Measurements from ENCODE around the gene PRR14. TPM values are rescaled to one million over a fixed set of nuclear protein-coding genes. Genes with fewer than 3 reads are reported as not detected.
"Not testable (repeated sequence)": the region's sequence is repeated elsewhere in the genome, so short reads cannot be mapped to it uniquely, and the experiment has no call there.

PRR14 gene
- total RNA-seq, 1 experiment from 2014 or later = 17.4 TPM

- Histone ChIP-seq H3K4me2 (ENCODE audit: low read depth, low read length, poor library complexity, severe bottlenecking) (peak overlapping the region; percentile 75), H2AFZ (ENCODE audit: low read length) (peak overlapping the region; percentile 22; the same call in 1 of the 2 replicates), H3K9me2 (replicated peaks; ENCODE audit: insufficient read depth, low read length) (no peaks in the 10 kb centered on the region), H3K9me3 (ENCODE audit: low read length) (no peaks in the 10 kb centered on the region; the same call in 1 of the 2 replicates), H3K9ac (ENCODE audit: low read length) (peak overlapping the region; percentile 56), H3K27ac (ENCODE audit: low read length) (peak overlapping the region; percentile 91), H3K4me1 (ENCODE audit: low read length) (peaks cover 45% of the 10 kb centered on the region), H3K79me2 (ENCODE audit: low read length) (no peaks in the 10 kb centered on the region), H3K4me3 (ENCODE audit: low read length) (peak overlapping the region; percentile 60), H3K27me3 (ENCODE audit: low read length) (no peaks in the 10 kb centered on the region), H3K36me3 (ENCODE audit: insufficient read depth, low read length) (no peaks in the 10 kb centered on the region), H4K20me1 (ENCODE audit: insufficient read depth, low read depth, low read length) (no peaks in the 10 kb centered on the region)
- peak; percentile 88 for DNase-seq
Observed at GRCh38 chr16:30622455-30623032, 28.2 kb upstream of the PRR14 start.

GRCh38 chr16:30623536-30624283 lies 27.1 kb upstream of the PRR14 start:
- Histone ChIP-seq H3K4me3 (ENCODE audit: low read length) (no peak overlapping the region), H3K9me3 (ENCODE audit: low read length) (no peaks in the 10 kb centered on the region; the same call in 1 of the 2 replicates), H4K20me1 (ENCODE audit: insufficient read depth, low read depth, low read length) (no peaks in the 10 kb centered on the region), H3K36me3 (ENCODE audit: insufficient read depth, low read length) (no peaks in the 10 kb centered on the region), H3K9me2 (replicated peaks; ENCODE audit: insufficient read depth, low read length) (no peaks in the 10 kb centered on the region), H3K27ac (ENCODE audit: low read length) (peak overlapping the region; percentile 91), H3K4me1 (ENCODE audit: low read length) (peaks cover 48% of the 10 kb centered on the region), H3K27me3 (ENCODE audit: low read length) (no peaks in the 10 kb centered on the region), H3K79me2 (ENCODE audit: low read length) (no peaks in the 10 kb centered on the region), H3K4me2 (ENCODE audit: low read depth, low read length, poor library complexity, severe bottlenecking) (no peak overlapping the region), H2AFZ (ENCODE audit: low read length) (peak overlapping the region; percentile 38), H3K9ac (ENCODE audit: low read length) (no peak overlapping the region)
- DNase-seq = no peak

- no peak overlapping the region for H3K4me3 ChIP-seq (ENCODE audit: low read length)
- H2AFZ ChIP-seq (ENCODE audit: low read length) = no peak overlapping the region
- H3K79me2 ChIP-seq (ENCODE audit: low read length) = no peaks in the 10 kb centered on the region
- no peak overlapping the region for H3K9ac ChIP-seq (ENCODE audit: low read length)
- no peaks in the 10 kb centered on the region for H3K9me2 ChIP-seq (replicated peaks; ENCODE audit: insufficient read depth, low read length)
- H4K20me1 ChIP-seq (ENCODE audit: insufficient read depth, low read depth, low read length) = no peaks in the 10 kb centered on the region
- H3K4me1 ChIP-seq (ENCODE audit: low read length) = peaks cover 36% of the 10 kb centered on the region
- H3K36me3 ChIP-seq (ENCODE audit: insufficient read depth, low read length) = no peaks in the 10 kb centered on the region
- no peaks in the 10 kb centered on the region for H3K27me3 ChIP-seq (ENCODE audit: low read length)
- H3K4me2 ChIP-seq (ENCODE audit: low read depth, low read length, poor library complexity, severe bottlenecking) = no peak overlapping the region
- no peaks in the 10 kb centered on the region; the same call in 1 of the 2 replicates for H3K9me3 ChIP-seq (ENCODE audit: low read length)
- H3K27ac ChIP-seq (ENCODE audit: low read length) = no peak overlapping the region
- no peak for DNase-seq
Observed at GRCh38 chr16:30626236-30626635, 24.5 kb upstream of the PRR14 start.

GRCh38 chr16:30628628-30629540 lies 21.9 kb upstream of the PRR14 start:
- Histone ChIP-seq H3K4me2 (ENCODE audit: low read depth, low read length, poor library complexity, severe bottlenecking) (peak overlapping the region; percentile 66), H3K9me3 (ENCODE audit: low read length) (no peaks in the 10 kb centered on the region; the same call in 1 of the 2 replicates), H3K9me2 (replicated peaks; ENCODE audit: insufficient read depth, low read length) (no peaks in the 10 kb centered on the region), H3K9ac (ENCODE audit: low read length) (peak overlapping the region; percentile 45), H3K4me3 (ENCODE audit: low read length) (peak overlapping the region; percentile 41; the same call in 1 of the 2 replicates), H3K79me2 (ENCODE audit: low read length) (no peaks in the 10 kb centered on the region), H3K36me3 (ENCODE audit: insufficient read depth, low read length) (no peaks in the 10 kb centered on the region), H3K4me1 (ENCODE audit: low read length) (peaks cover 20% of the 10 kb centered on the region), H3K27me3 (ENCODE audit: low read length) (no peaks in the 10 kb centered on the region), H3K27ac (ENCODE audit: low read length) (0 out of 2 replicates have a peak overlapping the region, but pooled peaks have one; percentile 35), H2AFZ (ENCODE audit: low read length) (peak overlapping the region; percentile 93), H4K20me1 (ENCODE audit: insufficient read depth, low read depth, low read length) (no peaks in the 10 kb centered on the region)
- peak; percentile 95 for DNase-seq

GRCh38 chr16:30632454-30632853 lies 18.3 kb upstream of the PRR14 start:
- H3K36me3 ChIP-seq (ENCODE audit: insufficient read depth, low read length); H3K9me2 ChIP-seq (replicated peaks; ENCODE audit: insufficient read depth, low read length); DNase-seq; H3K4me3 ChIP-seq (ENCODE audit: low read length); H3K9me3 ChIP-seq (ENCODE audit: low read length); H3K4me2 ChIP-seq (ENCODE audit: low read depth, low read length, poor library complexity, severe bottlenecking); H3K27me3 ChIP-seq (ENCODE audit: low read length); H3K27ac ChIP-seq (ENCODE audit: low read length); H3K79me2 ChIP-seq (ENCODE audit: low read length); H4K20me1 ChIP-seq (ENCODE audit: insufficient read depth, low read depth, low read length); H3K9ac ChIP-seq (ENCODE audit: low read length); H2AFZ ChIP-seq (ENCODE audit: low read length): not testable (repeated sequence)
- H3K4me1 ChIP-seq (ENCODE audit: low read length) = peaks cover 32% of the 10 kb centered on the region

- no peaks in the 10 kb centered on the region for H3K27me3 ChIP-seq (ENCODE audit: low read length)
- H3K36me3 ChIP-seq (ENCODE audit: insufficient read depth, low read length) = no peaks in the 10 kb centered on the region
- peaks cover 10% of the 10 kb centered on the region for H3K79me2 ChIP-seq (ENCODE audit: low read length)
- peak overlapping the region; percentile 78 for H3K27ac ChIP-seq (ENCODE audit: low read length)
- no peaks in the 10 kb centered on the region for H4K20me1 ChIP-seq (ENCODE audit: insufficient read depth, low read depth, low read length)
- peak overlapping the region; percentile 82 for H3K4me2 ChIP-seq (ENCODE audit: low read depth, low read length, poor library complexity, severe bottlenecking)
- DNase-seq = no peak
- peaks cover 30% of the 10 kb centered on the region for H3K4me1 ChIP-seq (ENCODE audit: low read length)
- no peaks in the 10 kb centered on the region for H3K9me2 ChIP-seq (replicated peaks; ENCODE audit: insufficient read depth, low read length)
- no peaks in the 10 kb centered on the region for H3K9me3 ChIP-seq (ENCODE audit: low read length)
- peak overlapping the region; percentile 76 for H3K4me3 ChIP-seq (ENCODE audit: low read length)
- peak overlapping the region; percentile 85 for H3K9ac ChIP-seq (ENCODE audit: low read length)
- 0 out of 2 replicates have a peak overlapping the region, but pooled peaks have one; percentile 56 for H2AFZ ChIP-seq (ENCODE audit: low read length)
Observed at GRCh38 chr16:30633526-30633925, 17.2 kb upstream of the PRR14 start.

- DNase-seq = no peak
- no peaks in the 10 kb centered on the region for H4K20me1 ChIP-seq (ENCODE audit: insufficient read depth, low read depth, low read length)
- peaks cover 10% of the 10 kb centered on the region for H3K79me2 ChIP-seq (ENCODE audit: low read length)
- no peaks in the 10 kb centered on the region for H3K9me3 ChIP-seq (ENCODE audit: low read length)
- no peaks in the 10 kb centered on the region for H3K27me3 ChIP-seq (ENCODE audit: low read length)
- H3K9me2 ChIP-seq (replicated peaks; ENCODE audit: insufficient read depth, low read length) = no peaks in the 10 kb centered on the region
- H3K4me2 ChIP-seq (ENCODE audit: low read depth, low read length, poor library complexity, severe bottlenecking) = no peak overlapping the region
- H3K27ac ChIP-seq (ENCODE audit: low read length) = no peak overlapping the region
- no peak overlapping the region for H3K4me3 ChIP-seq (ENCODE audit: low read length)
- H3K4me1 ChIP-seq (ENCODE audit: low read length) = peaks cover 19% of the 10 kb centered on the region
- H3K9ac ChIP-seq (ENCODE audit: low read length) = no peak overlapping the region
- no peaks in the 10 kb centered on the region for H3K36me3 ChIP-seq (ENCODE audit: insufficient read depth, low read length)
- no peak overlapping the region for H2AFZ ChIP-seq (ENCODE audit: low read length)
Observed at GRCh38 chr16:30636599-30636998, 14.2 kb upstream of the PRR14 start.

GRCh38 chr16:30637139-30637538 lies 13.6 kb upstream of the PRR14 start:
- H3K4me2 ChIP-seq (ENCODE audit: low read depth, low read length, poor library complexity, severe bottlenecking); H3K36me3 ChIP-seq (ENCODE audit: insufficient read depth, low read length); H3K9me2 ChIP-seq (replicated peaks; ENCODE audit: insufficient read depth, low read length); H3K27ac ChIP-seq (ENCODE audit: low read length); DNase-seq; H3K4me3 ChIP-seq (ENCODE audit: low read length); H4K20me1 ChIP-seq (ENCODE audit: insufficient read depth, low read depth, low read length); H3K79me2 ChIP-seq (ENCODE audit: low read length); H3K9ac ChIP-seq (ENCODE audit: low read length); H3K9me3 ChIP-seq (ENCODE audit: low read length); H2AFZ ChIP-seq (ENCODE audit: low read length); H3K27me3 ChIP-seq (ENCODE audit: low read length): not testable (repeated sequence)
- H3K4me1 ChIP-seq (ENCODE audit: low read length) = peaks cover 19% of the 10 kb centered on the region
